AG04450 (cell line): ENCODE data around the gene ANKRD13C. TPM values are rescaled to one million over a fixed set of nuclear protein-coding genes. Genes with fewer than 3 reads are reported as not detected.

Experiments
- CTCF ChIA-PET: fragments of 300-600, 350-600 bp; formaldehyde crosslinking; extraction: SDS; loops from one replicate; lab custom pipeline; 2022; ENCODE audit warnings: antibody characterized with exemption, inconsistent platforms; lab: Charles Lee
- POLR2A ChIA-PET: fragments of 350-600 bp; formaldehyde crosslinking; extraction: SDS; loops from one replicate; lab custom pipeline; 2021; ENCODE audit warnings: antibody characterized with exemption, inconsistent platforms; lab: Yijun Ruan, JAX
- DNase-seq: peaks from one replicate; pipeline ENCODE4 v3.0.0-alpha.2; 2011; ENCODE audit warnings: low read depth, low spot score
- H3K27ac ChIP-seq: one replicate; pipeline ENCODE4 v1.5.1; 2012; ENCODE audit warnings: low read depth, low read length, control low read depth
- H3K27me3 ChIP-seq: one replicate; pipeline ENCODE4 v1.6.0; 2012; ENCODE audit warnings: low read length; ENCODE audit not compliant: control insufficient read depth, insufficient read depth
- H3K4me3 ChIP-seq: 2 replicates; pipeline ENCODE4 v1.5.1; 2011; ENCODE audit warnings: mild to moderate bottlenecking, low read depth, low read length, control low read depth
- H3K9me3 ChIP-seq: 2 replicates; pipeline ENCODE4 v1.5.1; 2012; ENCODE audit warnings: low read length; ENCODE audit not compliant: control insufficient read depth, insufficient read depth
- CTCF ChIP-seq: IDR thresholded peaks from 2 replicates; pipeline ENCODE4 v1.5.1; 2011; ENCODE audit warnings: low read depth, low read length, control low read depth, inconsistent platforms
- polyA plus RNA-seq: library from polyadenylated mRNA; depleted of rRNA; stranded (reverse); fragments of >200 nt; gene quantifications from 2 replicates; pipeline ENCODE4 v1.2.3, GENCODE V29; 2011

ANKRD13C gene
- polyA plus RNA-seq, 1 experiment, result 18.1 TPM

DNA sequence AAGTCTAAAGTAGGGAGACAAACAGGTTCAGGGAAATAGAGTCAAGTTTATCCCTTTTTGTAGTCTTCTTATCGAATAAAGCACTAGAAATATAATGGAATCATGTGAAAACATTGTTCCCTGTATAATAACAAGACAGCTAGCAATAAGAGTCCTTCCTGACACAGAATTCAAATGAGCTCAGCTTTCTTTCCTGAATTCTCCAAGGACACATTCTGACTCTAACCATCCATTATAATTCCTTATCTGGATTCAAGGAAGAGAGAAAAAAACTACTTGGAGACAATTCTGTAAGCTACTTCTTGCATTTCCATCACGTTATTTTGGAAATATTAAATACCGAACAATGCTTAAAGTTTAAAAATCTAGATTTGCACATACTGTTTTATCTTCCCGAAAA lies 58.8 kb downstream of the ANKRD13C start:
- POLR2A ChIA-PET, result no interaction called here
- DNase-seq, result no peak
- H3K27ac ChIP-seq, result no peak overlapping the region
- H3K9me3 ChIP-seq, result no peaks in the 10 kb centered on the region
- CTCF ChIA-PET, result no interaction called here
- no peak overlapping the region for H3K4me3 ChIP-seq
- H3K27me3 ChIP-seq, result no peaks in the 10 kb centered on the region
- TF ChIP-seq CTCF, result no peak

DNA sequence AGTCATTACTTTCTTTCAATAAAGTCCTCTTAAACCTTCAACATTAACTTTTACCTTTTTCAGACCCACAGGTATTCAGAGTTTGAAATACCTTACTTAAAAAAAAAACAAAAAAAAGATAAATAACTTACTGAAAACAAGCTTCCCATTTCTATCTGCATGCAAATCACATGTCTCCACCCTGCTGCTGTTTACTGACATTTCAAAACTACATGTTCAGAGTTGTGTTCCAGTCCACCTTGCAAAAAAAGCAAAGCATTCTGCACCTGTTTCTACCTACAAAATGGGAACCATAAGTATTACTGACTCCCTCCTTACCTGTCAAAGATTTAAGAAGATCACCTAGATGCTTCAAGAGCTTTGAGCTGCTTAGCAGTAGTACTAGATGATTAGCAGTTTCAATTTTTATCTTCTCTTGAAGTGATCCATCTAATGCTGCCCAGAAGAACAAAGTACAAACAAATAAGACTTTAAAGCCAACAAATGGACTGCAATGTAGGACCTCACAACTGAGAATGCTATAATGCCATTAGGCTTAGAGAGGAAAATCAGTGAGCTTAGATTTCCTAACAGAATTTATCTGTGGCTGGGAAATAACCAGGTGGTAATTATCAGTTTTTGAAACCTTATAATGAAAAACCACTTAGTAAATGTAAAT lies 61.2 kb downstream of the ANKRD13C start:
- DNase-seq, result no peak
- ChIA-PET CTCF (no interaction called here), POLR2A (no interaction called here)
- TF ChIP-seq CTCF, result no peak
- H3K27me3 ChIP-seq, result no peaks in the 10 kb centered on the region
- no peaks in the 10 kb centered on the region for H3K9me3 ChIP-seq
- H3K4me3 ChIP-seq, result no peak overlapping the region
- no peak overlapping the region for H3K27ac ChIP-seq

- CTCF ChIA-PET, result interaction anchor here (0.7 kb wide), 1 partner anchor 378 kb away, joined by 4 read pairs; no protein-coding TSS in a partner anchor
These were observed 64.3 kb downstream of the ANKRD13C start for GRCh38 chr1:70290218-70290617.

GRCh38 chr1:70288166-70288565 lies 66.4 kb downstream of the ANKRD13C start:
- H3K27ac ChIP-seq, result no peak overlapping the region
- CTCF ChIA-PET, result no interaction called here
- no peak overlapping the region for H3K4me3 ChIP-seq
- POLR2A ChIA-PET, result no interaction called here
- no peak for TF ChIP-seq CTCF
- H3K9me3 ChIP-seq, result no peaks in the 10 kb centered on the region
- DNase-seq, result no peak
- no peaks in the 10 kb centered on the region for H3K27me3 ChIP-seq

More at GRCh38 chr1:70290218-70290617, 64.3 kb downstream of the ANKRD13C start:
- Histone ChIP-seq H3K9me3 (no peaks in the 10 kb centered on the region), H3K4me3 (no peak overlapping the region), H3K27ac (no peak overlapping the region), H3K27me3 (no peaks in the 10 kb centered on the region)
- DNase-seq, result peak; percentile 10
- POLR2A ChIA-PET, result interaction anchor here (0.7 kb wide), 1 partner anchor 10 kb away, joined by 6 read pairs; no protein-coding TSS in a partner anchor
- no peak for TF ChIP-seq CTCF

DNA sequence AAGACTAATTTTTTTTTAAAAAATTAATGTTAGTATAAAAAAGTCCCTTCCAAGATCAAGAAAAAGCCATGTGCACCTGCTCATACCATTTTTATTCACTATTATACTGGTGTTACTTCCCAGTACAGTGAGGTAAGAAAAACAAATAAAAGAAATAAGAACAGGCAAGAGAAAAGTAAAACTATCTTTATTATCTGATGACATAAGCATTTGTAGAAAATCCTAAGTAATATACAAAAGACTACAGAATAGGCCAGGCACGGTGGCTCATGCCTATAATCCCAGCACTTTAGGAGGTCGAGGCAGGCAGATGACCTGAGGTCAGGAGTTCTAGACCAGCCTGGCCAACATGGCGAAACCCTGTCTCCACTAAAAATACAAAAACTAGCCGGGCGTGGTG lies 68.1 kb downstream of the ANKRD13C start:
- no peaks in the 10 kb centered on the region for H3K9me3 ChIP-seq
- ChIA-PET CTCF (no interaction called here), POLR2A (no interaction called here)
- H3K27ac ChIP-seq, result no peak overlapping the region
- DNase-seq, result no peak
- no peak for TF ChIP-seq CTCF
- no peaks in the 10 kb centered on the region for H3K27me3 ChIP-seq
- no peak overlapping the region for H3K4me3 ChIP-seq
